ENCODE results near the gene NELFB. TPM values are rescaled to one million over a fixed set of nuclear protein-coding genes. Genes with fewer than 3 reads are reported as not detected.

The NELFB gene
- total and polyA plus RNA-seq, 9 of the 15 experiments (the other 6 are each of a cell fraction or from before 2014, with no cell fraction given), result 0.24 to 84.0 (median 29.7) TPM

- TF ChIP-seq, protein P1, sequence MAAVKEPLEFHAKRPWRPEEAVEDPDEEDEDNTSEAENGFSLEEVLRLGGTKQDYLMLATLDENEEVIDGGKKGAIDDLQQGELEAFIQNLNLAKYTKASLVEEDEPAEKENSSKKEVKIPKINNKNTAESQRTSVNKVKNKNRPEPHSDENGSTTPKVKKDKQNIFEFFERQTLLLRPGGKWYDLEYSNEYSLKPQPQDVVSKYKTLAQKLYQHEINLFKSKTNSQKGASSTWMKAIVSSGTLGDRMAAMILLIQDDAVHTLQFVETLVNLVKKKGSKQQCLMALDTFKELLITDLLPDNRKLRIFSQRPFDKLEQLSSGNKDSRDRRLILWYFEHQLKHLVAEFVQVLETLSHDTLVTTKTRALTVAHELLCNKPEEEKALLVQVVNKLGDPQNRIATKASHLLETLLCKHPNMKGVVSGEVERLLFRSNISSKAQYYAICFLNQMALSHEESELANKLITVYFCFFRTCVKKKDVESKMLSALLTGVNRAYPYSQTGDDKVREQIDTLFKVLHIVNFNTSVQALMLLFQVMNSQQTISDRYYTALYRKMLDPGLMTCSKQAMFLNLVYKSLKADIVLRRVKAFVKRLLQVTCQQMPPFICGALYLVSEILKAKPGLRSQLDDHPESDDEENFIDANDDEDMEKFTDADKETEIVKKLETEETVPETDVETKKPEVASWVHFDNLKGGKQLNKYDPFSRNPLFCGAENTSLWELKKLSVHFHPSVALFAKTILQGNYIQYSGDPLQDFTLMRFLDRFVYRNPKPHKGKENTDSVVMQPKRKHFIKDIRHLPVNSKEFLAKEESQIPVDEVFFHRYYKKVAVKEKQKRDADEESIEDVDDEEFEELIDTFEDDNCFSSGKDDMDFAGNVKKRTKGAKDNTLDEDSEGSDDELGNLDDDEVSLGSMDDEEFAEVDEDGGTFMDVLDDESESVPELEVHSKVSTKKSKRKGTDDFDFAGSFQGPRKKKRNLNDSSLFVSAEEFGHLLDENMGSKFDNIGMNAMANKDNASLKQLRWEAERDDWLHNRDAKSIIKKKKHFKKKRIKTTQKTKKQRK (IDR thresholded peaks at IDR 0.05; ENCODE audit: borderline replicate concordance, low read depth, low read length), result peak; percentile 95
- TF ChIP-seq ETV6 (IDR thresholded peaks at IDR 0.05; ENCODE audit: borderline replicate concordance in 1 of 2, low read depth in 2 of 2, low read length in 1 of 2) (no peak), ETV6 (CRISPR knock-in tag; IDR thresholded peaks at IDR 0.05; ENCODE audit: borderline replicate concordance) (peak; percentile 29; the same call in 1 of the 2 replicates), CREB1 (IDR thresholded peaks at IDR 0.05) (no peak; the same call in 1 of the 2 replicates), CREB1 (CRISPR knock-in tag; IDR thresholded peaks at IDR 0.05) (peak; percentile 69), ZNF586 (CRISPR knock-in tag; conservative IDR thresholded peaks at IDR 0.05) (no peak), ZEB2 (IDR thresholded peaks at IDR 0.05) (no peak), SMAD2 (IDR thresholded peaks at IDR 0.05; ENCODE audit: low read depth, low read length) (no peak), MIER1 (IDR thresholded peaks at IDR 0.05; ENCODE audit: low read depth) (no peak), TCF3 (CRISPR knock-in tag; IDR thresholded peaks at IDR 0.05) (no peak), CXXC5 (CRISPR knock-in tag; IDR thresholded peaks at IDR 0.05) (peak; percentile 94), HMBOX1 (IDR thresholded peaks at IDR 0.05) (no peak), MTF1 (CRISPR knock-in tag; IDR thresholded peaks at IDR 0.05; ENCODE audit: borderline replicate concordance) (no peak), IRF2 (CRISPR knock-in tag; IDR thresholded peaks at IDR 0.05) (no peak), NUFIP1 (IDR thresholded peaks at IDR 0.05; ENCODE audit: partially characterized antibody) (no peak), FOXP4 (CRISPR knock-in tag; IDR thresholded peaks at IDR 0.05; ENCODE audit: borderline replicate concordance) (peak; percentile 72; the same call in 1 of the 2 replicates), USF1 (CRISPR knock-in tag; IDR thresholded peaks at IDR 0.05) (peak; percentile 40; the same call in 1 of the 2 replicates), PCBP2 (IDR thresholded peaks at IDR 0.05; ENCODE audit: low read depth, low read length, poor library complexity, severe bottlenecking) (no peak)
- TF ChIP-seq, protein P2, sequence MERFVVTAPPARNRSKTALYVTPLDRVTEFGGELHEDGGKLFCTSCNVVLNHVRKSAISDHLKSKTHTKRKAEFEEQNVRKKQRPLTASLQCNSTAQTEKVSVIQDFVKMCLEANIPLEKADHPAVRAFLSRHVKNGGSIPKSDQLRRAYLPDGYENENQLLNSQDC (CRISPR knock-in tag; IDR thresholded peaks at IDR 0.05), result peak; percentile 97
These were observed 14.2 kb upstream of the NELFB start, which contains the start of gene TUBB4B (continued) for GRCh38 chr9:137240841-137241489.
